Left ventricle myocardium inferior (tissue), 1 donor: Measurements from ENCODE around the gene TGFB2. TPM values are rescaled to one million over a fixed set of nuclear protein-coding genes. Genes with fewer than 3 reads are reported as not detected.

Experiments
- DNase-seq: peaks from one replicate; pipeline ENCODE4 v3.0.0-alpha.2; 2020
- H3K27ac ChIP-seq: fragments of 200-600 bp; replicated peaks from 2 replicates; pipeline ENCODE4 v1.8.0; 2021
- H3K27me3 ChIP-seq: fragments of 200-600 bp; 2 replicates; pipeline ENCODE4 v1.8.0; 2021; ENCODE audit warnings: low read depth
- H3K36me3 ChIP-seq: fragments of 200-600 bp; 2 replicates; pipeline ENCODE4 v1.8.0; 2021
- H3K4me1 ChIP-seq: fragments of 200-600 bp; 2 replicates; pipeline ENCODE4 v1.8.0; 2021
- H3K4me3 ChIP-seq: fragments of 200-600 bp; 2 replicates; pipeline ENCODE4 v1.8.0; 2021; ENCODE audit warnings: mild to moderate bottlenecking, moderate library complexity
- H3K9me3 ChIP-seq: fragments of 200-600 bp; replicated peaks from 2 replicates; pipeline ENCODE4 v1.8.0; 2021
- CTCF ChIP-seq: fragments of 200-600 bp; IDR thresholded peaks from 2 replicates; pipeline ENCODE4 v1.8.0; 2021; ENCODE audit warnings: antibody characterized with exemption, mild to moderate bottlenecking, borderline replicate concordance
- intact Hi-C: fragments of 100-400 bp; cut with micrococcal nuclease; formaldehyde crosslinking; loops from one replicate; pipeline ENCODE4 v1.11.0; 2022
- total RNA-seq: library from RNA; stranded (reverse); fragmentation: NEBNext Ultra II Directional; extraction: Animal tissue kit (Norgen Biotek cat#: 25700); gene quantifications from one replicate; pipeline ENCODE4 v1.2.1, GENCODE V29; 2021
- donor health status: DM: no; HTN: yes; CAD: no; lungs with severe emphysema.

Gene TGFB2
- total RNA-seq, 1 donor from 2014 or later = 4.4 TPM

- Histone ChIP-seq H3K27ac (no peak overlapping the region), H3K4me1 (peaks cover 51% of the 10 kb centered on the region)
- intact Hi-C loops = no loop called here
Measured at GRCh38 chr1:218461351-218461750, 116.2 kb downstream of the TGFB2 start.

GRCh38 chr1:218462116-218462515 lies 117.0 kb downstream of the TGFB2 start:
- TF ChIP-seq CTCF = no peak
- H3K27me3 ChIP-seq = no peaks in the 10 kb centered on the region
- H3K4me3 ChIP-seq = no peak overlapping the region
- H3K36me3 ChIP-seq = no peaks in the 10 kb centered on the region
- H3K27ac ChIP-seq = peak overlapping the region; percentile 89
- no peak for DNase-seq
- peaks cover 58% of the 10 kb centered on the region for H3K4me1 ChIP-seq
- no peaks in the 10 kb centered on the region for H3K9me3 ChIP-seq
- intact Hi-C loops = no loop called here

More at GRCh38 chr1:218461351-218461750, 116.2 kb downstream of the TGFB2 start:
- Histone ChIP-seq H3K4me3 (no peak overlapping the region), H3K27me3 (no peaks in the 10 kb centered on the region), H3K9me3 (no peaks in the 10 kb centered on the region), H3K36me3 (no peaks in the 10 kb centered on the region)
- no peak for DNase-seq
- TF ChIP-seq CTCF = no peak

- Histone ChIP-seq H3K4me3 (peak overlapping the region; percentile 33), H3K36me3 (no peaks in the 10 kb centered on the region), H3K9me3 (no peaks in the 10 kb centered on the region), H3K4me1 (peaks cover 63% of the 10 kb centered on the region), H3K27me3 (no peaks in the 10 kb centered on the region), H3K27ac (peak overlapping the region; percentile 89)
- intact Hi-C loops = no loop called here
- TF ChIP-seq CTCF = no peak
- no peak for DNase-seq
Measured at GRCh38 chr1:218462587-218462986, 117.5 kb downstream of the TGFB2 start.

- Histone ChIP-seq H3K27ac (peak overlapping the region; percentile 89), H3K4me1 (peaks cover 72% of the 10 kb centered on the region), H3K36me3 (no peaks in the 10 kb centered on the region), H3K9me3 (no peaks in the 10 kb centered on the region), H3K4me3 (peak overlapping the region; percentile 33), H3K27me3 (no peaks in the 10 kb centered on the region)
- intact Hi-C loops = no loop called here
- peak; percentile 61 for DNase-seq
- TF ChIP-seq CTCF = no peak
Measured at GRCh38 chr1:218463194-218464156, 118.3 kb downstream of the TGFB2 start.

GRCh38 chr1:218464871-218465270 lies 119.7 kb downstream of the TGFB2 start:
- H3K9me3 ChIP-seq = no peaks in the 10 kb centered on the region
- no peak for TF ChIP-seq CTCF
- no peak overlapping the region for H3K27ac ChIP-seq
- peaks cover 64% of the 10 kb centered on the region for H3K4me1 ChIP-seq
- H3K27me3 ChIP-seq = no peaks in the 10 kb centered on the region
- H3K4me3 ChIP-seq = no peak overlapping the region
- intact Hi-C loops = no loop called here
- DNase-seq = no peak
- H3K36me3 ChIP-seq = no peaks in the 10 kb centered on the region
